Spinal cord (tissue), 10 donors: ENCODE measurements around the gene PRLHR. TPM values are rescaled to one million over a fixed set of nuclear protein-coding genes. Genes with fewer than 3 reads are reported as not detected.
"Not testable (repeated sequence)": the region's sequence is repeated elsewhere in the genome, so short reads cannot be mapped to it uniquely, and the experiment has no call there.

Experiments
- DNase-seq, 6 donors: peaks; one replicate each; pipeline versions ENCODE4 v3.0.0 to v3.0.0-alpha.2; 2013 to 2015; ENCODE audit warnings: low spot score in 6 of 6, low read depth in 4 of 6
- H3K27ac ChIP-seq: one replicate; pipeline ENCODE4 v1.5.1; 2013; ENCODE audit warnings: low read depth, low read length, control low read depth
- H3K27me3 ChIP-seq: one replicate; pipeline ENCODE4 v1.6.1; 2013; ENCODE audit warnings: low read length; ENCODE audit not compliant: control insufficient read depth, insufficient read depth
- H3K36me3 ChIP-seq: one replicate; pipeline ENCODE4 v1.6.1; 2013; ENCODE audit warnings: low read length; ENCODE audit not compliant: control insufficient read depth, insufficient read depth
- H3K4me1 ChIP-seq: one replicate; pipeline ENCODE4 v1.6.1; 2013; ENCODE audit warnings: low read length; ENCODE audit not compliant: control insufficient read depth, insufficient read depth
- H3K4me3 ChIP-seq: one replicate; pipeline ENCODE4 v1.5.1; 2013; ENCODE audit warnings: low read depth, low read length, control low read depth
- H3K9me3 ChIP-seq: one replicate; pipeline ENCODE4 v1.6.1; 2013; ENCODE audit warnings: low read length; ENCODE audit not compliant: control insufficient read depth, insufficient read depth
- WGBS: methylation state at CpG from one replicate; pipeline ENCODE4 v1.1.5; 2013; ENCODE audit warnings: missing lambda C conversion rate; ENCODE audit not compliant: insufficient coverage; 5-methylcytosine and 5-hydroxymethylcytosine counted together
- polyA plus RNA-seq, 2 donors: library from polyadenylated mRNA; unstranded; fragments of 120-200 nt; gene quantifications; one replicate each; pipeline ENCODE4 v1.2.1, GENCODE V29; 2013; ENCODE audit not compliant: insufficient read length in 2 of 2
- total RNA-seq, 2 donors: library from RNA; depleted of rRNA in 1 of 2; stranded (reverse); fragments of 120-200 nt in 1 of 2; fragments of >200 nt in 1 of 2; gene quantifications; one replicate each; pipeline versions ENCODE4 v1.2.3 to v1.2.4, GENCODE V29; 2013 to 2014
- donor health status: healthy.

PRLHR gene
- total and polyA plus RNA-seq, 4 donors = 0.22 to 0.69 (median 0.53) TPM

GRCh38 chr10:118624747-118625146 is 29.3 kb upstream of the PRLHR start:
- Histone ChIP-seq H3K9me3 (no peaks in the 10 kb centered on the region), H3K27ac (no peak overlapping the region), H3K4me1 (peaks cover 4% of the 10 kb centered on the region), H3K36me3 (no peaks in the 10 kb centered on the region), H3K4me3 (no peak overlapping the region), H3K27me3 (peaks cover 3% of the 10 kb centered on the region)
- no peak for DNase-seq
- 71% methylated on average over 4 of the region's 5 CpGs for WGBS

GRCh38 chr10:118621304-118621942 is 26.0 kb upstream of the PRLHR start:
- no peak overlapping the region for H3K27ac ChIP-seq
- H3K36me3 ChIP-seq = no peaks in the 10 kb centered on the region
- no peak overlapping the region for H3K4me3 ChIP-seq
- peak in 1 of 6 donors; percentile 39 for DNase-seq
- peaks cover 4% of the 10 kb centered on the region for H3K4me1 ChIP-seq
- H3K9me3 ChIP-seq = no peaks in the 10 kb centered on the region
- H3K27me3 ChIP-seq = peaks cover 2% of the 10 kb centered on the region
- 46% methylated on average over 6 of the region's 7 CpGs for WGBS

DNA sequence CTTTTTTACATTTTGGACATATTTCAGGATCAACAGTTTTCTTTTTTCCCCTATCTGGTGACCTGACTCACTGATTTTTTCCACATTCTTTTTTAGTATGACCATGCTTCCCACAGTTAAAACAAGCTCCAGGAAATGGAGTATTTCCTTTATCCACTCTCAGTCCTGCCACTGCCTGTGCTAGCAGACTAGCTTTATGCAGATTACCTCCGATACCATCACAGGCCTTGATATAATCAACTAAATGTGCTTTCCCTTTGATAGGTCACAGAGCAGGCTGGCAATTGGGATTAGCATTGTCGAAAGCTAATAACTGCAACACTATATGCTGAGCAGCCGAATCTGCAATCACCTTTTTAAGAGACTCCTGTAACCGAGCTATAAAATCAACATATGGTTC is 18.4 kb upstream of the PRLHR start:
- H3K4me1 ChIP-seq, H3K36me3 ChIP-seq, H3K27me3 ChIP-seq, H3K4me3 ChIP-seq, H3K27ac ChIP-seq, H3K9me3 ChIP-seq: not testable (repeated sequence)
- DNase-seq = peak in 1 of 6 donors; percentile 49
- no CpG with 5 or more reads among the region's 4 CpGs for WGBS

- 83% methylated on average over 1 of the region's 2 CpGs for WGBS
These were observed 15.1 kb upstream of the PRLHR start for GRCh38 chr10:118610577-118610976.

DNA sequence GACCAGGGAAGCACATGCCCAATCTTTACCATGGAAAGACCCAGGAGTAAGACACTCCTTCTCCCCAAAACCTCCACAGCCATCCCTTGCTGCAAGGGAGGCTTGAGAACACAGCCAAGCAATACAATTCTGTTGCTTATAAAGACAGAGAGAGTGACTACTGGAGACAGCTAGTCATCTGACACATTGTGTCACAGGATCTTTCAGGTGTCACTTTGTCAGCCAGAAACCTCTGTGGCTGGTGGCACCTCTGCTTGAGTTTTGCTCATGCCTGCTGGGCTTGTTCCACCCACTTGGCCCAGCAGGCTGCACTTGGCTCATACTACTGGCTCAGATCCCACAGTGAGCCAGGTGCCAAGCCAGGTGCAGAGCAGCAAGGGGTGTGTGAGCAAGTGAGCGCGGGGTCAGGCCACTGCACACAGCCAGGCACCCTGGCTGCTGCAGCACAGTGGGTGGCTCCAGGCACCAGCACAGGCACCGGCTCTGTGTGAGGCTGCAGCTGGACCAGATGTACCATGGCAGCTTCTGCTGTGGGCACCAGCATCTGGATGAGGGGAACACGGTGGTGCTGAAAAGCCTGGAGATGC is 12.4 kb upstream of the PRLHR start:
- peaks cover 2% of the 10 kb centered on the region for H3K27me3 ChIP-seq
- H3K36me3 ChIP-seq = no peaks in the 10 kb centered on the region
- no peak overlapping the region for H3K27ac ChIP-seq
- H3K4me3 ChIP-seq = no peak overlapping the region
- 90% methylated on average over 4 of the region's 4 CpGs for WGBS
- peaks cover 4% of the 10 kb centered on the region for H3K9me3 ChIP-seq
- DNase-seq = no peak
- H3K4me1 ChIP-seq = no peaks in the 10 kb centered on the region

More at GRCh38 chr10:118610577-118610976, 15.1 kb upstream of the PRLHR start:
- Histone ChIP-seq H3K9me3 (peaks cover 4% of the 10 kb centered on the region), H3K27me3 (peaks cover 2% of the 10 kb centered on the region), H3K36me3 (no peaks in the 10 kb centered on the region), H3K4me1 (no peaks in the 10 kb centered on the region), H3K4me3 (no peak overlapping the region), H3K27ac (no peak overlapping the region)
- DNase-seq = peak in 1 of 6 donors; percentile 63

DNA sequence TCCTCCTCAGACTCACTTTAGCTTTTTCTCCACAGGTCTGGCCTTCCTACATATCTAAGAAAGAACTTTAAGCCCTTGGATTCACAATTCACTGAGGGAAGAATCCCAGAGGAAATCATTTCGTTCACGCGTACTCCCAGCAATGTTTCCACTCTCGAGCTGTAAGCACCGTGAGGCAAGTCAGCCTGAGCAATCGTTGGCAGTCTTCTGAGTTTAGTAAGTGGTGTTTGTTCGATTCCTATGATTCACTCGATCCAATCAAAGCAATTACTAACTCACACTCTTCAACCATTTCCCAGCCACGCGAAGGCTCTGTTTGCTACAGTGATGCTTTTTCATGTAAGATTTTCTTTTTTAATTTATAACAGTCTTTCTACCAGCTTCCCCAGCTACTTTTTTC is 10.2 kb upstream of the PRLHR start:
- Histone ChIP-seq H3K4me3 (no peak overlapping the region), H3K27me3 (no peaks in the 10 kb centered on the region), H3K36me3 (no peaks in the 10 kb centered on the region), H3K4me1 (no peaks in the 10 kb centered on the region), H3K27ac (no peak overlapping the region), H3K9me3 (peaks cover 4% of the 10 kb centered on the region)
- no CpG with 5 or more reads among the region's 10 CpGs for WGBS
- peak in 1 of 6 donors; percentile 62 for DNase-seq

GRCh38 chr10:118596426-118597124 is 1.1 kb upstream of the PRLHR start:
- Histone ChIP-seq H3K27me3 (peaks cover 60% of the 10 kb centered on the region), H3K27ac (no peak overlapping the region), H3K9me3 (no peaks in the 10 kb centered on the region), H3K4me3 (no peak overlapping the region), H3K36me3 (no peaks in the 10 kb centered on the region), H3K4me1 (peaks cover 27% of the 10 kb centered on the region)
- no peak for DNase-seq
- 2% methylated on average over 15 of the region's 16 CpGs for WGBS

DNA sequence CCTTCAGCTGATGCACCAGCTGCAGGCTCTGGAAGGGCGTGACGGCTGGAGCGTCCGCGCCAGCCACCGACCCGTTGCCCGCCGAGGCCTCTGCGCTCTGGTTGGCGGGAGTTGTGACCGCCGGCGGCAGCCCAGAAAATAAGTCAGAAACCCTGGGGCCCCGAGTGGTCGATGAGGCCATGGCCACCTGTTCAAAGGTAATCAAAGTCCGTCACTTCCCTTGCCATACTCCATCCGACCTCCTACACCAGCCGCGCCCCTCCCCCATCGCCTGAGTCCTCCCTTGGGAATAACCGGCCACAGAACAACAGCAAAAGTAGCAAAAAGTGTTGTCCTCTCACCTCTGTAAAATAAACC is 406 bp downstream of the PRLHR start:
- H3K4me1 ChIP-seq = peaks cover 27% of the 10 kb centered on the region
- H3K9me3 ChIP-seq = no peaks in the 10 kb centered on the region
- no peak for DNase-seq
- 4% methylated on average over 22 of the region's 22 CpGs for WGBS
- peaks cover 59% of the 10 kb centered on the region for H3K27me3 ChIP-seq
- no peak overlapping the region for H3K4me3 ChIP-seq
- no peaks in the 10 kb centered on the region for H3K36me3 ChIP-seq
- H3K27ac ChIP-seq = no peak overlapping the region

- DNase-seq = peak in 2 of 6 donors; percentile 63 to 86
- no peak overlapping the region for H3K4me3 ChIP-seq
- H3K27ac ChIP-seq = no peak overlapping the region
- H3K36me3 ChIP-seq = no peaks in the 10 kb centered on the region
- H3K4me1 ChIP-seq = peaks cover 27% of the 10 kb centered on the region
- H3K27me3 ChIP-seq = peaks cover 59% of the 10 kb centered on the region
- WGBS = 5% methylated on average over 70 of the region's 70 CpGs
- H3K9me3 ChIP-seq = no peaks in the 10 kb centered on the region
These were observed 920 bp downstream of the PRLHR start for GRCh38 chr10:118594392-118595063.
